Measurements from ENCODE around the gene DAND5. TPM values are rescaled to one million over a fixed set of nuclear protein-coding genes. Genes with fewer than 3 reads are reported as not detected.

DAND5 gene
- polyA plus RNA-seq, 1 of the 3 experiments (the other 2 are of a cell fraction), result 1.0 TPM

- TF ChIP-seq GABPA (IDR thresholded peaks at IDR 0.05; ENCODE audit: low read depth) (no peak), CTCF (IDR thresholded peaks at IDR 0.05) (no peak), SMC3 (IDR thresholded peaks at IDR 0.05; ENCODE audit: low read depth, low read length) (no peak), POLR2AphosphoS5 (IDR thresholded peaks at IDR 0.05; ENCODE audit: low read depth, low read length) (no peak), RXRA (IDR thresholded peaks at IDR 0.05; ENCODE audit: borderline replicate concordance, low read depth) (no peak), GATA2 (CRISPR knock-in tag; IDR thresholded peaks at IDR 0.05) (no peak), CHD2 (IDR thresholded peaks at IDR 0.05; ENCODE audit: low read length, partially characterized antibody) (no peak), TCF12 (IDR thresholded peaks at IDR 0.05) (no peak), JUND (IDR thresholded peaks at IDR 0.05) (no peak), MEF2A (IDR thresholded peaks at IDR 0.05; ENCODE audit: borderline replicate concordance, low read depth) (no peak), NRF1 (IDR thresholded peaks at IDR 0.05; ENCODE audit: low read depth, low read length) (no peak), EZH2phosphoT487 (IDR thresholded peaks at IDR 0.05; ENCODE audit: borderline replicate concordance, low read depth) (no peak), TAF1 (IDR thresholded peaks at IDR 0.05; ENCODE audit: borderline replicate concordance, low read depth, low read length) (no peak), RCOR1 (IDR thresholded peaks at IDR 0.05; ENCODE audit: low read length) (no peak), MAX (IDR thresholded peaks at IDR 0.05; ENCODE audit: low read depth) (no peak), RAD21 (IDR thresholded peaks at IDR 0.05; ENCODE audit: low read length) (no peak), ELF1 (IDR thresholded peaks at IDR 0.05) (no peak), FOXM1 (IDR thresholded peaks at IDR 0.05; ENCODE audit: low read depth) (no peak)
- TF ChIP-seq, protein P1, sequence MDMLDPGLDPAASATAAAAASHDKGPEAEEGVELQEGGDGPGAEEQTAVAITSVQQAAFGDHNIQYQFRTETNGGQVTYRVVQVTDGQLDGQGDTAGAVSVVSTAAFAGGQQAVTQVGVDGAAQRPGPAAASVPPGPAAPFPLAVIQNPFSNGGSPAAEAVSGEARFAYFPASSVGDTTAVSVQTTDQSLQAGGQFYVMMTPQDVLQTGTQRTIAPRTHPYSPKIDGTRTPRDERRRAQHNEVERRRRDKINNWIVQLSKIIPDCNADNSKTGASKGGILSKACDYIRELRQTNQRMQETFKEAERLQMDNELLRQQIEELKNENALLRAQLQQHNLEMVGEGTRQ (IDR thresholded peaks at IDR 0.05; ENCODE audit: borderline replicate concordance, low read depth, low read length), result no peak
- H3K27ac ChIP-seq (ENCODE audit: low read depth in 2 of 2, low read length in 1 of 2), result no peak overlapping the region
- H3F3A ChIP-seq (replicated peaks; ENCODE audit: insufficient read depth), result no peaks in the 10 kb centered on the region
- WGBS (ENCODE audit: low lambda C conversion rate), result 93% methylated on average over 29 of the region's 39 CpGs
- H3K4me3 ChIP-seq (ENCODE audit: low read depth in 2 of 2, low read length in 1 of 2), result no peak overlapping the region
- no peak for DNase-seq
- ChIA-PET CTCF (no interaction called here), POLR2A (no interaction called here)
- no peak overlapping the region for H3K4me2 ChIP-seq
- H3K27me3 ChIP-seq (ENCODE audit: insufficient read depth), result no peaks in the 10 kb centered on the region
- no peaks in the 10 kb centered on the region for H3K36me3 ChIP-seq (replicated peaks in 1 of 2; ENCODE audit: control insufficient read depth in 1 of 2, insufficient read depth in 2 of 2, low read length in 1 of 2)
- H3K79me2 ChIP-seq (ENCODE audit: insufficient read depth), result peaks cover under 1% of the 10 kb centered on the region; the same call in 1 of the 2 replicates
- no peak overlapping the region for H3K9ac ChIP-seq
- H3K9me3 ChIP-seq, result no peaks in the 10 kb centered on the region
- peaks cover 0 to 16% of the 10 kb centered on the region in 2 experiments; a peak in 1 of 4 replicates for H3K4me1 ChIP-seq (ENCODE audit: control insufficient read depth in 1 of 2, insufficient read depth in 2 of 2, low read depth in 1 of 2, low read length in 1 of 2)
- no peaks in the 10 kb centered on the region for H3K9me2 ChIP-seq
- H4K20me1 ChIP-seq (ENCODE audit: insufficient read depth), result peaks cover 8% of the 10 kb centered on the region; the same call in 1 of the 2 replicates
- H2AFZ ChIP-seq (ENCODE audit: low read depth), result no peak overlapping the region
Observed at GRCh38 chr19:13010992-13011652, 41.7 kb downstream of the DAND5 start.

All from SK-N-SH (cell line).